GM19397 (cell line): ENCODE measurements around the gene ZKSCAN7.
"Not testable (repeated sequence)": the region's sequence is repeated elsewhere in the genome, so short reads cannot be mapped to it uniquely, and the experiment has no call there.

ENCODE experiments used
- ATAC-seq: cut with Tn5 transposase; IDR thresholded peaks from one replicate; pipeline ENCODE4 v1.9.1; 2021; ENCODE audit warnings: mild to moderate bottlenecking, moderate library complexity; ENCODE audit not compliant: unreplicated experiment

Gene ZKSCAN7

DNA sequence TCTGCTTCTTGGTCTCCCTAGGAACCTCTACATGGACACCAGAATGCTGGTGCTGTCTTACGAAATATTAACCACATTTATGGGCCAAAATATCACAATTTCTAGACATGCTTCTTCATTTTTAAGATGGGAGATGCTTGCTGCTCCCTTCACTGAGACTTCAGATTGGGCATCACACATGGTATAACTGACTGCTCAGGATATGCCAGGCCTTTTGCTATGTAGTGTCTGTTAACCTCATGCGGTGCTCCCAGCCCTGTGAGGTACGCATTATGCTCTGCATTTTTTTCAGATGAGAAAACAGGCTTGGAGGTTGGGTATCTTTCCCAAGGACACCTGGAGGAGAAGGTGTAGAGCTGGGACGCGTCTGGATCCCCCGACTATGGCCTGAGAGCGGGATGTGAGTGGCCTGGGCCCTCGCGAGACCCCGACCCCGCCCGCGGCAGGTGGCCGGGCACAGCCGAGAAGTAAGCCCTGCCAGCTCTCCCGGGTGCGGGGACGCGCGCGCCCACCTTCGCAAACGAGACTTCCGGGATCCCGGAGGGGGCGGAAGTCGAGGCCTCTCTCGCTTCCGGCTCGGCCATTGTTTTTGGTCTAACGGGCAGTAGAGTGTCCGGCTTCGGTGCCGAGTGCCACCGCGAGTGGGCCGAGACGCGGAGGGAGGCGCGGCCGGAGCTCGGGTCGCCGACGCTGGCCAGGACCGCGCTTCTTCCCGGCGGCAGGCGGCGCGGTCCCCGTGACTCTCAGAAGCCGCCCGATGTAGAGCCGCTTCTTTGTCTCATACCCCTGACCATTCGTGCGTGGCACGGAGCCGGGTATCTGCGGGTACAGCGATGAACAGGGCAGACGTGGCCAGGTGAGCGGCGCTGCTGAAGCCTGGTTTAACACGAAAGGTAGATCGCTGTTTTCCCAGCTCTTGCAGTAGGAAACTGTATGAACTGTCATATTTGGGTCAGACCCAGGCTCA lies at the start of gene ZKSCAN7:
ZKSCAN7 (plus strand) TSS at position 568 of the 967 bp plus-strand sequence. CDS start 1,855 bp downstream, outside the sequence.
- ATAC-seq: peak; percentile 81

DNA sequence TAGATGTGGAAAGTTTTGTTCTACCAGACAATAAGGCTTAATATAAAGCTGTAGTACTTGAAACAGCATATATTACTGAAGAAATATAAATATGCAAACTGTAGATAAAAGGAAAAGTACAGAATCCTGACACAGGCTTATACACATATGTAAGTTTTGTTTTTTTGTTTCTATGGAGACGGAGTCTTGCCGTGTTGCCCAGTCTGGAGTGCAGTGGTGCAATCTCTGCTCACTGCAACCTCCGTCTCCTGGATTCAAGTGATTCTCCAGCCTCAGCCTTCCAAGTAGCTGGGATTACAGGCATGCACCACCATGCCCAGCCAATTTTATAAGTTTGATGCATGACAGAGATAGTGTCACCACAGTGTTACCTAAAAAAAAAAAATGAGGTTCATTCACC lies 48.4 kb upstream of the ZKSCAN7 start:
- ATAC-seq: no peak

DNA sequence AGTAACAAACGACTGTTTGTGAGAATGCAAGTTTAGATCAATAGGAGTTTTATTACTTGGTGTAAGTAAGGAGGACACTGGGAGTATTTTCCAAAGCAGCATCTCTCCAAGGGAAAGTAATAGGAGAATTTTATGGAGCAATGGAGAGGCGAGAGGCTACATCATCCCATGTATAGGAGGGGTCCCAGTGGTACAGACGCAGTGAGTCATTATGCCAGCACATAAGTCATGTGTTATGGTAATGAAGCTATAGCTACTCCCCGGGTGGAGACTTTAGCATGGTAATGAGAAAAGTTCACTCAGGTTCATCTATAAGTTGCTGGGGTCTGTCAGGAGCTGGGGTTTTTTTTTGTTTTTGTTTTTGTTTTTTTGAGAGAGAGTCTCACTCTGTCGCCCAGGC lies 48.0 kb upstream of the ZKSCAN7 start:
- no peak for ATAC-seq

DNA sequence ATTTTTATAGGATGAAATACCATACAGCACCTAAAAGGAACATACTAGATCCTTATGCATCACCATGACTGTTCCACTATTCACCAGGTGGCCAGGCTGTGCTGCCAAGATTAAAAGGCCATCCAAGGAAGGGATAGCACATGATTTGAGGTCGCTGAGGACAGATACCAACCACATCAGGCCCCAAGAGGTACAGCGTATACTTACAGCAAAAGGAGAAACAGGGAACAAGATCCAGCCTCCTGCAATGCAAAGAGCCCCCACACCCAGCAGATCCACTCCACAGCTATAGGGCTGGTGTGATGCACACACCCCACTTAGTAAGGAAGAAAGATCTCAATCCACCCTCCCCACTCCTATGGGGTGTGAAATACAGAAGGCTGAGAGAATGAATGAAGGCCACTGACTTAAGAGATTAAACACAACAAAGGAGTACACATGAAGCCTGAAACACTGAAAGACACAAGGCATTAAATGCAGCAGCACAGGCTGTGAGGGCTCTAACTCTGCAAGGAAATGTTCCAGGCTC lies 45.5 kb upstream of the ZKSCAN7 start:
- ATAC-seq: no peak

DNA sequence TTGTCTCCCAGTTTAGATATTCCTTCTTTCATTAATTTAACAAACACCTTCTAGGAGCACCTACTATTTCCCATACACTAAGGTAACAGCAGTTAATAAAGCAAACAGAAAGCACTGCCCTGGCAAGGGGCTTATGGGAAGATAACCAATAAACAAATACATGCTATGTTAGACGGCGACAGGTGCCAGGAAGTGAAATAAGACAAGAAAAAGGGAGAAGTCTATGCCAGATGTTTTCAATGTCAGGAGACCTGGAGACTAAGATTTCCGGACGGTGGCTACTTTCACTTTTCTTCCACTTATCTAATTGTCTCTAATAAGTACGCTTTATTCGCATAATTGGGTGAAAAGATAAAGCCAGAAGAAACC lies 45.0 kb upstream of the ZKSCAN7 start:
- peak; percentile 44 for ATAC-seq

DNA sequence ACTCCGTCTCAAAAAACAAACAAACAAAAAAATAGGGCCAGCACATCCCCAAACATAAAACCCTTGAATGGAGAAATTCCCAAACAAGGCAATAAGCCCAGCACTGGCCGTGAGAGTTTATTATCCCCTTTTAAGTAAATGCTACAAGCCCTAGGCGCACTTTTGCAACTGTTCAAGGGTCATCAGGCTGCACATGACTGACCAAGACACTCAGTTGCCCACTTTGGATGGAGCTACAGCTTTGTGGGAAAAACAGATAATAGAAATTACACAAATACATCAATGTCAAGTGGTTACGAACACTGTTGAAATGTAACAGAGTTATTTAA lies 43.8 kb upstream of the ZKSCAN7 start:
- ATAC-seq: no peak

DNA sequence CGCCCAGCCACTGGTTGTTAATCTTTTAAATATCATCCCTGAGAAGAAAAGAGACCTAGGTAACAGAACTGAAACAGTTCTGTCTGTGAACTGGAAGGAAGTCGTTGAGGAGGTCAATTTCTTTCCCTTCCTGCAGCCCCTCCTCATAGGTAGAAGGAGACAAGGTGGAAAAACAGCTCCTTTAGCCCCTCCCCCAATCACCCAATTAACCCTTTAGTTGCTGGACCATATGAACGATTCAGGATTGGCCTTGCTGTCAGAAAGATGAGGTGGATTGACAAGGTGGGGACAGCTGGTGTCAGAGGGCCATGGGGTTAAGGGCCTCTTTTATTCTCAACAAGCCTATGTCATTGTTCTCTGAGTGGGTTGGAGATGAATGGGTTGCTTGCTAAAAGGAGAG lies 41.5 kb upstream of the ZKSCAN7 start:
- ATAC-seq: no peak

DNA sequence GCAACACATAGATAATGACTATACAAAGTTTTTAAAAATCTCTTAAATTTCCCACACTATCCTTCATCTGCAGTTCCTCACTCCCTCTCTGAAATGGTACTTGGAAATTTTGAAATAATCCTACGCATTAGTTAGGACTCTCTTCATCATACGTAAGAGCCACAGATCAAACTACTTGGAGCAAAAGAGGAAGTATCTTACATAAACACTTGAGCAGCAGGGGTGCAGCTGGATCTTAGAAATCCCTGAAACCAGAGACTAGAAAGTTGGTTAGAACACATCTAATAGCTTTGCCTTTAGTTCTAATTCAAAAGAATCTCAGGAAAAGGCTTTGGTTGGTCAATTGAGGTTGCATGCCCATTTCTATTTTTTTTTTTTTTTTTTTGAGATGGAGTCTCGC lies 38.8 kb upstream of the ZKSCAN7 start:
- no peak for ATAC-seq

DNA sequence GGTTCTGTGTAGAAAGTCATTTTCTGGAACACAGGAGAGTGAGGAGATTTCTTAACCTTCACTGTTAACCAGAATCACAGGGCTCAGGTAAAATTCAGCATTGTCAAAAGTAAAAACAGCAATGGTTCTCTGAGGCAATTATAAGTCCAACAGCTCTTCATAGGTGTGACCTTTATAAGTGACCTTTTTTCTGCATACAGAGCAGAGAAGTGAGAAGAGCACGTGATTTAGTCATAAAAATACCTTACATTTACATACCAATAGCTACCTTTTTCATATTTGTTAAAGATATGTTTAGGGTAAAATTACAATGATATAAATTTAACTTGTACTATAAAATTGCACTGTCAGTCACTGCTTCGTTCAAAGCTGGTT lies 36.2 kb upstream of the ZKSCAN7 start:
- ATAC-seq: no peak

DNA sequence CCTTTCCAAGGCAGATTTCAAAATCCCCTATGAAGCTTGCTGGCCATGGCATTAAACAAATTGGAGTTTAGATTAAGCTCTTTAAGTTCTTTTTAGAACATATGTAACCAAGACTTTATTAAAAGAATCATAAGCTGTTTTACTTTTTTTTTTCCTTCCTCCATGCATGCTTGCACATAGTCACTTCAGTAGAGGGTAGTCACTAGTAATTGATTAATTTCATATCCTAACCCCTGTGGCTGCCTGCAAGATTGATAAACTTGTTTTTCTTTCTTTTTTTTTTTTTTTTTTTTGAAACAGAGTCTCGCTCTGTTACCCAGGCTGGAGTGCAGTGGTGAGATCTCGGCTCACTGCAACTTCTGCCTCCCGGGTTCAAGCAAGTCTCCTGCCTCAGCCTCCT lies 33.3 kb upstream of the ZKSCAN7 start:
- ATAC-seq: no peak

DNA sequence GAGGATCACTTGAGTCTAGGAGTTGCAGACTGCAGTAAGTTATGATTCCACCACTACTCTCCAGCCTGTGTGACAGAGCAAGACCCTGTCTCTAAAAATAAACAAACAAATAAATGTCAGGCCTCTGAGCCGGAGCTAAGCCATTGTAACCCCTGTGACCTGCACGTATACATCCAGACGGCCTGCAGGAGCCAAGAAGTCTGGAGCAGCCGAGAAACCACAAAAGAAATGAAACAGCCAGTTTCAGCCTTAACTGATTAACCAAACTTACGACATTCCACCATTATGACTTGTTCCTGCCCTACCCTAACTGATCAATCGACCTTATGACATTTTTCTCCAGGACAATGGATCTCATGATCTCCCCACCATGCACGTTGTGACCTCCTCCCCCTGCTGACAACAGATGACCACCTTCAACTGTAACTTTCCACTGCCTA lies 32.5 kb upstream of the ZKSCAN7 start:
- no peak for ATAC-seq

DNA sequence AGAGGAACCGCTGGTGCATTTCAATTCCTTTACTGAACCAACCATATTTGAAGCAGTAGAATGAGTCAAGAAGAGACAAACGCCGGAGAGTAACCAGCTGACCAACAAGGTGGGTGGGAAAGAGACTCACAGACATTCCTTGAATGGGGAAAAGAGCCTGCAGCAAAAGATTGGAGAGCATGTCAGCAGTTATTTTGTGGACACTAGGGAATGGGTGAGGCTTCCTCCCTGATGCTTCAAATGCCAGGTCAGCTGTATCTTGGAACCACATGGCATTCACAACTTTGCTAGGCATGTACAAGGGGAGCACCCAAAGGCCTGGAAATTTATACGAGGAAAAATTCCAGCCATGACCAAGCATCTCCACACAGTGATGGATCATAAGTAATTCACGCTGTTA lies 29.9 kb upstream of the ZKSCAN7 start:
- no peak for ATAC-seq

DNA sequence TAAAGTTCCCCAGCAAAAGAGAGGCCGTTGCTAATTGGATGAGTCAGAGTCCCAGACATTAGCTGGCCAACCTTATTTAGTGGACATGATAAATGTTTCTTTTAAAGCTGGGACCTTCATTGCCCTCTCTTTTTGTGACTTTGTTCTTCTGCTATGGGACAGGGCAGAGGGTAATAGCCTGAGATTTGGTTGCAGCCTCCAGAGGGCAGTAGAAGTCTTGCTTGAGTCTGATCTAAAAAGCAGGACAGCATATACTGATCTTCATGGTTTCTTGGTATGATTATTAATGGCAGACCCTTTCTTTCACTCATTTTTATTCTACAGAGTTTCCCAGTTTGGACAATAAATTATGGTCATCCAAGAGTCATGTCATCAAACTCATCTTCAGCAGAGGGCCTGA lies 25.1 kb upstream of the ZKSCAN7 start:
- ATAC-seq: no peak

DNA sequence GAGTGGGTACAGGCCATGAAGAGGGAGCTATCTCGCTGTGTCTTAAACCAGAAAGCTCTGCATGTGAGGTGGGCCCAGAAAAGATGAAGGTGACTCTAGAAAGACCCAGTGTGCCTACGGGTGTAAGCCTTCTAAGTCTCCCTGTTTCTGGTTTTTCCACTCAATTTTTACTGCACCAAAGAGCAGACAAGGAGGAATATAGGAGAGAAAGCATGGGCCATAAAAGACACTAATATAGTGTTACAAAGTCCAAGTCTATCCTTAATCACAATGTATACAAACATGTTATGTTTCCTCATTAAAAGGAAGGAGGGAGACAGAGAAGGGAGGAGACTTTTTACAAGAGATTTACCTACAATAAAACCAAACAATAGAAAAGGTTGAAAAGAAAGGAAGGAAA lies 24.1 kb upstream of the ZKSCAN7 start:
- ATAC-seq: no peak

DNA sequence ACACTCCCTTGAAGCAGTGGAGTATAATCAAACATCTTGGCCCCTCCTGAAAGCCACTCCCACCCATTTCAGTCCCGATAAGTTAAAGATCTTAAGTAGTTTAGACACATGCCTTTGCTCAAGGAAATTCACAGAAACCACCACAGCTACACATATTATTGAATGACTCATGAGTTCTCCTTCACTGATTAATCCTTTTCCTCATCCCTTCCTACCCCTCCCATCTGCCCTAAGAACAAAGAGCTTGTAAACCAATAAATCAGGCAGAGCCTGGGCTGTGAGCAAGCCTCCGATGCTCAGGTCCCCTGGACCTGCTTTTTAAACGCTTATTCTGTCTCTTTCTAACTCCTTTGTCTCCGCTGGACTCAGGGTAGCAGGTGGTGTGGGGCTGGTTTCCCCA lies 20.3 kb upstream of the ZKSCAN7 start:
- ATAC-seq: not testable (repeated sequence)

DNA sequence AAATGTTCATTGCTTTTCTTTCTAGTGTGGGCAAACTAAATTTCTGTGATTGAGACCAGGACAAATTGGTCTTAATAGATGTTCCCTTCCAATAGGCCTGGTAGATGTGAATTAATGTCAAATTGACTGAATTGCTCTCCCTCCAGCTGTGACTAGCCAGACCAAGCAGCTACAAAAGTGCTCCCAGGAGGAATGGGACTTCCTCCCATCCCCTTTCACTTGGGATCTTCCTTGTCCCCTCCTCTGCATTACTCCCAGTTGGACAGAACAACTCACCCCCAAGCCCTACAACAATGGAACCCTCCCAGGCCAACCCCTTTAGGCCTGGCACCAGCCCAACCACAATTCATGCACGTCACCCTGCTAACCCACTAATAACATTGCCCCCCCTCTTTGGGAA lies 19.6 kb upstream of the ZKSCAN7 start:
- ATAC-seq: no peak

DNA sequence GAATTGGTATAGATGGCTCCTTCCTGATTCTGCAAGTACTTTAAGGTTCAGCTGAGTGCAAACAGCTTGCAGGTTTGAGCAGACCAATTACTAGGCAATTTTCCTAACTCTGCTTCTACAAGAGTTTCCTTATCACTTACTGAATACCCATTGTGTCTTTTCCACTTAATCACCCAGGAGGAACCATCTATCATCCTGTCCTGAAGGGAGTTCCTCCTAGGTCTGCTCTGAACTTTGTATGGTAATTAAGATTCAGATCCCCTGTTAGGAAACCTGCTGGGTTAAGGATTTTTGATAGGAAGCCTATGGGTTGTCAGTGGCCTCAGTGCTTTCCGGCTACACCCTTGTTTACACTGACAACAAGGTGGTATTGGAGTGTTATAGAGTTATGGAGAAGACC lies 10.2 kb upstream of the ZKSCAN7 start:
- ATAC-seq: not testable (repeated sequence)

DNA sequence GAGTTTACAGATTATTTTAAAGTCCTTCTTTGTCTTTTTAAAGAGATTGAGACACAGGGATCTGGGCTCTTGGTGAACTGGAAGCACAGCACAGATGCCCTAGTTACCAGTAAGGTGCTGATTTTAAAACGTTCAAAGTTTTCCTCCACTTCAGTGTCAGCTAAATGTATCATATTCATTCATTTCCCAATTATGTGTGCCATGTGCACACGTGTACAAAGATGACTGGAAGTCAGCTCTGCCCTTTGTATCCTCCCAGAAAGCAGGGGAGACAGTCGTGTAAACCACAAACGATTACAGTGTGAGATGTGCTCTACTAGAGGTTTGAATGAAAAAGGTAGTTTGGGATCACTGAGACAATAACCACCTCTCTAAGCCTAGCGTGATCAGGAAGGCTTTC lies 730 bp downstream of the ZKSCAN7 start:
- ATAC-seq: no peak

DNA sequence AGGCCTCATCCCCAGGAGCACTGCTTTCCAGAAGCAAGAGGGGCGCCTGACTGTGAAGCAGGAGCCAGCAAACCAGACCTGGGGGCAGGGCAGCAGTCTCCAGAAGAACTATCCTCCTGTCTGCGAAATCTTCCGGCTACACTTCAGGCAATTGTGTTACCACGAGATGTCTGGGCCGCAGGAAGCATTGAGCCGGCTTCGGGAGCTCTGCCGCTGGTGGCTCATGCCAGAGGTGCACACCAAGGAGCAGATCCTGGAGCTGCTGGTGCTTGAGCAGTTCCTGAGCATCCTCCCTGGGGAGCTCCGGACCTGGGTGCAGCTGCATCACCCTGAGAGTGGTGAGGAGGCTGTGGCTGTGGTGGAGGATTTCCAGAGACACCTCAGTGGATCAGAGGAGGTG lies 2.1 kb downstream of the ZKSCAN7 start:
- ATAC-seq: no peak

DNA sequence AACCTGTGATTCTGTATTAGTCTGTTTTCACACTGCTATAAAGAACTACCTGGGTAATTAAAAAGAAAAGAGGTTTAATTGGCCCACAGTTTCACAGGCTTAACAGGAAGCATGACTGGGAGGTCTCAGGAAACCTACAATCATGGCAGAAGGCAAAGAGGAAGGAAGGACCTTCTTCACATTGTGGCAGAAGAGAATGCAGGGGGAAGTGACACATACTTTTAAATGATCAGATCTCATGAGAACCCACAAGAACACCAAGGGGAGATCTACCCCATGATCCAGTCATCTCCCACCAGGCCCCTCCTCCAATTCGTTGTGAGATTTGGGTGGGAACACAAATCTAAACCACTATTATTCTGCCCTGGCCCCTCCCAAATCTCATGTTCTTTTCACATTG lies 6.1 kb downstream of the ZKSCAN7 start:
- ATAC-seq: no peak

DNA sequence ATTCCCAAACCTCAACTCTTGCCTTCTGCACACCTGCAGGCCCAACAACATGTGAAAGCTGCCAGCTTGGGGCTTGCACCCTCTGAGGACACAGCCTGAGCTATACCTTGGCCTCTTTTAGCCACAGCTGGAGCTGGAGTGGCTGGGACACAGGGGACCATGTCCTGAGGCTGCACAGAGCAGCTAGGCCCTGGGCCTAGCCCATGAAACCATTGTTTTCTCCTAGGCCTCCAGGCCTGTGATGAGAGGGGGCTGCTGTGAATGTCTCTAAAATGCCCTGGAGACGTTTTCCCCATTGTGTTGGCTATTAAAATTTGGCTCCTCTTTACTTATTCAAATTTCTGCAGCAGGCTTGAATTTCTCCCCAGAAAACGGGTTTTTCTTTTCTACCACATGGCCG lies 7.2 kb downstream of the ZKSCAN7 start:
- no peak for ATAC-seq

DNA sequence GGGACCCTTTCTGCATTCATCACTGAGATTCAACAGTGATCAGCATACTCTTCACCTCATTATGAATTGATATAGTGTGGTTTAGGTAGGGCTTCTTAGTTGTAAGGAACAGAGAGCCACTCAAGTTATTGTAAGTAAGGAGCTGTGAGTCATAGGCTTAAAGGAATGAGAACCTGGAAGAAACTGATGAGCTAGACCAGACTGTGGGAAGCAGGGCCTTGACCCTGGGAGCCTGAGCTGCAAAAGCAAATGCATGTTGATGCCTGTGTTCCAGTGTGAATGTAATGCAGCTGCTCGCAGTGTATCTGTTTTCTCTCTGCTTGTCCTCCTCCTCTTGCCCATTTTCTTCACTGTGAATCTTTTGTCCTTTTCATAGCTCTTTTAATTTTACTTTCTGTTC lies 13.6 kb downstream of the ZKSCAN7 start:
- no peak for ATAC-seq

DNA sequence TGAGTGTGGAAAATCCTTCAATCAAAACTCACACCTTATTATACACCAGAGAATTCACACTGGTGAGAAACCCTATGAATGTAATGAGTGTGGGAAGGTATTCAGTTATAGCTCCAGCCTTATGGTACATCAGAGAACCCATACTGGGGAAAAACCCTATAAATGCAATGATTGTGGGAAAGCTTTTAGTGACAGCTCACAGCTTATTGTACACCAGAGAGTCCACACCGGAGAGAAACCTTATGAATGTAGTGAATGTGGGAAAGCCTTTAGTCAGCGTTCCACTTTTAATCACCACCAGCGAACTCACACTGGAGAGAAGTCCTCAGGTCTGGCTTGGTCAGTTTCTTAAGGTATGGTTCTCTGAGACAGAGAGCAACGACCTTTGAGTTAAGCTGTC lies 16.0 kb downstream of the ZKSCAN7 start:
- ATAC-seq: no peak
